Natural killer cell treated with Interleukin-12 subunit alpha and Interleukin-12 subunit beta and Interleukin-15 and Interleukin-18, amount 100 ng/mL, for 72 hours (primary cell): Measurements from ENCODE around the gene ADRA2B. TPM values are rescaled to one million over a fixed set of nuclear protein-coding genes. Genes with fewer than 3 reads are reported as not detected.
"Not testable (repeated sequence)": the region's sequence is repeated elsewhere in the genome, so short reads cannot be mapped to it uniquely, and the experiment has no call there.

Experiments used
- ATAC-seq, 2 donors: fragments of 150-1000 bp; cut with Tn5 transposase in 1 of 2; sonication (Bioruptor Pico), chemical (Tn5 transposase) in 1 of 2; 2 replicates each; pipeline ENCODE4 v1.10.0; 2021
- DNase-seq: peaks from one replicate; pipeline ENCODE4 v3.0.0; 2022; ENCODE audit warnings: low spot score
- H3K27ac Mint-ChIP-seq, 2 donors: 1 replicate in 1 of 2; 2 replicates in 1 of 2; pipeline ENCODE4 v1.8.0; 2022; ENCODE audit warnings: mixed read lengths in 2 of 2, mild to moderate bottlenecking in 1 of 2, moderate library complexity in 1 of 2
- H3K27me3 Mint-ChIP-seq, 2 donors: 1 replicate in 1 of 2; 2 replicates in 1 of 2; pipeline ENCODE4 v1.8.0; 2022; ENCODE audit warnings: mixed read lengths in 2 of 2
- H3K36me3 Mint-ChIP-seq: one replicate; pipeline ENCODE4 v1.8.0; 2022; ENCODE audit warnings: mixed read lengths
- H3K4me1 Mint-ChIP-seq, 2 donors: 1 replicate in 1 of 2; 2 replicates in 1 of 2; pipeline ENCODE4 v1.8.0; 2022; ENCODE audit warnings: low read depth in 2 of 2, mixed read lengths in 2 of 2, mild to moderate bottlenecking in 1 of 2
- H3K4me3 Mint-ChIP-seq: one replicate; pipeline ENCODE4 v1.8.0; 2022; ENCODE audit warnings: mixed read lengths
- H3K9me3 Mint-ChIP-seq: 2 replicates; pipeline ENCODE4 v1.8.0; 2022; ENCODE audit warnings: mixed read lengths
- total RNA-seq, 2 donors: library from RNA; stranded (reverse); gene quantifications; one replicate each; pipeline ENCODE4 v1.2.3, GENCODE V29; 2022

The ADRA2B gene
- total RNA-seq: not detected

DNA sequence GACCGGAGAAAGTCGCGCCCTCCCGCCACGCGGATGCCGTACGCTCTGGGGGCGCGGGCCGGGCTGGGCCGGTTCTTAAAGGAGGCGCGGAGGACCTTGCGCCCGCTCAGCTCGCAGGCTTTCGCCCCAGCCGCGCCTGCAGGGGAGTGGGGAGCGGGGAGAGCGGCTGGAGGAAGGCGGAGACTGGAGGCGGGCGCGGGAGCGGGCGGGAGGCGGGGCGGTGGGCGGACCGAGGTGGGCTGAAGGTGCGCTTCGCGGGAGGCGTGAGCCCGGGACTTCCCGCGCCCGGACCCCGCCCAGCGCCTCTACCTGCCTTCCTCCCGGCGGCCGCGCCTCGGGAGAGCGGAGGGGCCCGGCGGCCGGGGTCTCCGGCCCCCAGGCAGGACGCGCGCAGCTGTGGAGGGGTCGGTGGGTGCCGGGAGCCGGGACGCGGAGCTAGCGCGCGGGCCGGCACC, at the start of gene ADRA2B:
Gene ADRA2B, minus strand, starts transcription at position 148 of the 455 bp plus-strand sequence. CDS start 422 bp downstream, outside the sequence.
- Mint-ChIP-seq H3K27me3 (peaks cover 33 to 39% of the 10 kb centered on the region in 2 donors), H3K4me3 (peak within 1 kb of the TSS; percentile 81), H3K27ac (peak within 1 kb of the TSS in 1 of 2 donors; percentile 56), H3K36me3 (no peaks in the 10 kb centered on the region), H3K9me3 (no peaks in the 10 kb centered on the region), H3K4me1 (peaks cover 5 to 17% of the 10 kb centered on the region in 2 donors)
- ATAC-seq (peak; percentile 59 to 74), DNase-seq (no peak)

DNA sequence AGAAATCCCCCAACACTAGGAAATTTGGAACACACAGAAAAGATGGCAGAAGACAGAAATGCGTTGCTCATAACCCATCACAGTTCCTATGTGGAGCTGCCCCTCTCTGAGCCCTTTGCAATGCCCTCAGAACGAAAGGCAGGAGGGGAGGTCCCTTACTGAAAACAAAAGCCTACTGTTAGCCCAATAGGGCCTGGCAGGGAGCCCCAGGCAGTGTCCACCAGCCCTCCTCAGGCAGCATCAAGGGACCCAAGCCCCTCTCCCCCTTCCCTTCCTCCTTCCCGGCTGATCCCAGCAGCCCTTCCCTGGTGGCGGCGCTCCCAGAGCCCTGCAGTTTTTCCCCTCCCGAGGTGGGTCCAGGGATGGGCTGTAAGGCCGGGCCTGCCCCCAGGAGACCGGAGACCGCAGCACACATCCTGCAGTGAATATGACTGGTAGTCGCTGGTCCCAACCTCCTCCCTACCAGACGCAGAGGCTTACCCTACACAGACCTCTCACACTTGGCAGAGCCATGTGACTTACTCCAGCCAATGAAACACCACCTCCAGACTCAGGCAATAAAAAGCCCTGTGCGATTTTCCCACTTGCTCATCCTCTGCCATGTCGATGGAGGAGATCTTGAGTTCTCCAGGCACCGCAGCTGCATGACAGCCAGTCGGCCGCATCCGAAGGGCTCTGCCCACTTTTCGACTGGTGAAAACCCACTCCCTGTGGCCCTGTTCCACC, 48.3 kb upstream of the ADRA2B start:
- Mint-ChIP-seq H3K9me3 (no peaks in the 10 kb centered on the region), H3K27me3 (no peaks in the 10 kb centered on the region), H3K4me1 (peaks cover 48 to 55% of the 10 kb centered on the region in 2 donors), H3K4me3 (peak overlapping the region; percentile 63), H3K27ac (peak overlapping the region; percentile 57 to 98), H3K36me3 (no peaks in the 10 kb centered on the region)
- ATAC-seq: peak; percentile 87 to 94
- no peak for DNase-seq

- H3K9me3 Mint-ChIP-seq: no peaks in the 10 kb centered on the region
- ATAC-seq: peak; percentile 77
- H3K4me3 Mint-ChIP-seq: peak overlapping the region; percentile 63
- H3K36me3 Mint-ChIP-seq: no peaks in the 10 kb centered on the region
- DNase-seq: peak; percentile 78
- peak overlapping the region; percentile 57 to 98 for H3K27ac Mint-ChIP-seq
- peaks cover 56 to 63% of the 10 kb centered on the region in 2 donors for H3K4me1 Mint-ChIP-seq
- H3K27me3 Mint-ChIP-seq: no peaks in the 10 kb centered on the region
Measured at GRCh38 chr2:96163768-96164429, 47.5 kb upstream of the ADRA2B start.

DNA sequence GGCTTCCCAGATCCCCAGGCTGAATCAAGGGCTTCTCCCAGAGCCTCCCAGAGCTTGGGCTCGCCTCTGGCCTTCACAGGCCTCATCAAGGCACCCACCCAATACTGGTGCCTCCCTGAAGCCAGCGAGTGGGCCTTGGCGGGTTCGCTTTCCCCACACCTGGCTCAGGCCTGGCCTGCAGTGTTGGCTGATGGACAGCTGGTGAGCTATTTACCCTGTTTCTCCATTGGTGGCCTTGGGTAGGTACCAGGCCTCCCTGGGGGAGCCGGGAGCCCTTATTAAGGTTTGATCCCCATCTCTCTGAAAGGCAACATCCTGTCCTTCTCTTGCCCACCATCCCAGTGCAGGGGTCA, 47.0 kb upstream of the ADRA2B start:
- DNase-seq (no peak), ATAC-seq (peak in 1 of 2 donors; percentile 1)
- Mint-ChIP-seq H3K27me3 (no peaks in the 10 kb centered on the region), H3K4me3 (peak overlapping the region; percentile 63), H3K4me1 (peaks cover 56 to 64% of the 10 kb centered on the region in 2 donors), H3K27ac (peak overlapping the region; percentile 57 to 98), H3K9me3 (no peaks in the 10 kb centered on the region), H3K36me3 (no peaks in the 10 kb centered on the region)

- Mint-ChIP-seq H3K4me1 (peaks cover 62 to 72% of the 10 kb centered on the region in 2 donors), H3K4me3 (peak overlapping the region; percentile 74), H3K27me3 (no peaks in the 10 kb centered on the region), H3K36me3 (no peaks in the 10 kb centered on the region), H3K9me3 (no peaks in the 10 kb centered on the region), H3K27ac (peak overlapping the region; percentile 57 to 98)
- DNase-seq: no peak
- no peak for ATAC-seq
Measured at GRCh38 chr2:96161898-96162297, 45.5 kb upstream of the ADRA2B start.

DNA sequence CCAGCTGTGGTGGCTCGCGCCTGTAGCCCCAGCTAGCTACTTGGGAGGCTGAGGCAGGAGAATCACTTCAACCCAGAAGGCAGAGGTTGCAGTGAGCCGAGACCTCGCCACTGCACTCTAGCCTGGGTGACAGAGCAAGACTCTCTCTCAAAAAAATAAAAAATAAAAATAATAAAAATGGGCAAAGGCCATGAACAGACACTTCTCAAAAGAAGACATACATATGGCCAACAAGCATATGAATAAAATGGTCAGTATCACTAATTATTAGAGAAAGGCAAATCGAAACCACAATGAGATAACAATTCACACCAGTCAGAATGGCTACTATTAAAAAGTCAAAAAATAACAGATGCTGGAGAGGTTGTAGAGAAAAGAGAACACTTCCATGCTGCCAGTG, 44.0 kb upstream of the ADRA2B start:
- not testable (repeated sequence) for ATAC-seq, H3K27me3 Mint-ChIP-seq, H3K9me3 Mint-ChIP-seq, H3K36me3 Mint-ChIP-seq, DNase-seq
- Mint-ChIP-seq H3K4me1 (peaks cover 73 to 82% of the 10 kb centered on the region in 2 donors), H3K27ac (peak overlapping the region in 1 of 2 donors; percentile 41), H3K4me3 (peak overlapping the region; percentile 34)

DNA sequence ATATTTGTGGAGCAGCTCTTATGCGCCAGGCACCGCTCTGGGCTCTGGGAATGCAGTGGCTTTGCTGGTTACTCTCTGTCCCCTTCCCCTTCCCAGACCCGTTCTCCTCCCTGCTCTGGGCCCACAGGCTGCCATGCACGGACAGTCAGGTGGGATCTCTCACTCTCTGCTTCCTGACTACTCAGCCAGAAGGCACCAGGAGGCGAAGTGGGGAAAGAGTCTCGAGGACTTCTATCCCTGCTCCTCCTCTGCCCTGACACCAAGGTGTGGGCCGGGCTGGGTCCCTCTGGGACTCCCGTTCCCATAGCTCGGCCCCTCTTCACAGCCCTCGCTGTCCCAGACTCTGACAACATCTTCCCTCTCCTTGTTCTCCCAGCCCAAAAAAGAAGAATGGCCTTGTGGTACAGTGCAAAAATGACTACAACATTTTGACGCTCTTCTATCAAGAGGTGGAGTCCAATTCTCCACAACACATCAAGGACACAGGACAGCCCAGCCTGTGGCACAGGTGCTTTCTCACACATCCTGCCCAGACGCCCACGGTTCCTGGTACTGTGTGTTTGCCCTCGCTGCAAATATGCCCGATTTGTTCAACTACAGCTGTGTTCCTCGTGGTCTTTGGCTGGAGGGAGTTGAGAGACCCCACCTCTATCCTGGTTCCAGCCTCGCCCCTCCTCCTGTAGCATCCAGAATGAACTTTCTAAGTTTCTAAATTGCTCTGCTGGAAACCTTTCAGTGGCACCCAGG, 42.9 kb upstream of the ADRA2B start:
- DNase-seq: no peak
- no peak for ATAC-seq
- H3K27me3 Mint-ChIP-seq: no peaks in the 10 kb centered on the region
- no peaks in the 10 kb centered on the region for H3K36me3 Mint-ChIP-seq
- H3K27ac Mint-ChIP-seq: peak overlapping the region; percentile 89 to 90
- H3K4me3 Mint-ChIP-seq: peak overlapping the region; percentile 77
- peaks cover 66 to 72% of the 10 kb centered on the region in 2 donors for H3K4me1 Mint-ChIP-seq
- H3K9me3 Mint-ChIP-seq: no peaks in the 10 kb centered on the region

GRCh38 chr2:96158554-96158940, 42.2 kb upstream of the ADRA2B start:
- Mint-ChIP-seq H3K4me1 (peaks cover 61 to 65% of the 10 kb centered on the region in 2 donors), H3K27ac (peak overlapping the region; percentile 89 to 90), H3K4me3 (peak overlapping the region; percentile 77), H3K27me3 (no peaks in the 10 kb centered on the region), H3K36me3 (no peaks in the 10 kb centered on the region), H3K9me3 (no peaks in the 10 kb centered on the region)
- DNase-seq: peak; percentile 58
- no peak for ATAC-seq

GRCh38 chr2:96157649-96158553, 41.5 kb upstream of the ADRA2B start:
- H3K27me3 Mint-ChIP-seq: no peaks in the 10 kb centered on the region
- H3K9me3 Mint-ChIP-seq: no peaks in the 10 kb centered on the region
- H3K4me1 Mint-ChIP-seq: peaks cover 59 to 62% of the 10 kb centered on the region in 2 donors
- H3K4me3 Mint-ChIP-seq: peak overlapping the region; percentile 77
- H3K27ac Mint-ChIP-seq: peak overlapping the region; percentile 89 to 90
- H3K36me3 Mint-ChIP-seq: no peaks in the 10 kb centered on the region
- DNase-seq: peak; percentile 84
- peak; percentile 86 to 89 for ATAC-seq

GRCh38 chr2:96156926-96157648, 40.7 kb upstream of the ADRA2B start:
- Mint-ChIP-seq H3K27ac (peak overlapping the region; percentile 89 to 90), H3K4me1 (peaks cover 52 to 53% of the 10 kb centered on the region in 2 donors), H3K9me3 (no peaks in the 10 kb centered on the region), H3K36me3 (no peaks in the 10 kb centered on the region), H3K27me3 (no peaks in the 10 kb centered on the region), H3K4me3 (peak overlapping the region; percentile 77)
- DNase-seq: peak; percentile 56
- peak in 1 of 2 donors; percentile 1 for ATAC-seq

- H3K27ac Mint-ChIP-seq: peak overlapping the region; percentile 89 to 90
- no peaks in the 10 kb centered on the region for H3K27me3 Mint-ChIP-seq
- H3K4me1 Mint-ChIP-seq: peaks cover 50 to 52% of the 10 kb centered on the region in 2 donors
- ATAC-seq: no peak
- H3K4me3 Mint-ChIP-seq: peak overlapping the region; percentile 77
- H3K9me3 Mint-ChIP-seq: no peaks in the 10 kb centered on the region
- no peaks in the 10 kb centered on the region for H3K36me3 Mint-ChIP-seq
- peak; percentile 41 for DNase-seq
Measured at GRCh38 chr2:96156011-96156820, 39.8 kb upstream of the ADRA2B start.
